ENCODE results near the gene FOCAD. TPM values are rescaled to one million over a fixed set of nuclear protein-coding genes. Genes with fewer than 3 reads are reported as not detected.
"Not testable (repeated sequence)": the region's sequence is repeated elsewhere in the genome, so short reads cannot be mapped to it uniquely, and the experiment has no call there.

The FOCAD gene
- total RNA-seq, 1 donor from 2014 or later = 64.3 TPM

DNA sequence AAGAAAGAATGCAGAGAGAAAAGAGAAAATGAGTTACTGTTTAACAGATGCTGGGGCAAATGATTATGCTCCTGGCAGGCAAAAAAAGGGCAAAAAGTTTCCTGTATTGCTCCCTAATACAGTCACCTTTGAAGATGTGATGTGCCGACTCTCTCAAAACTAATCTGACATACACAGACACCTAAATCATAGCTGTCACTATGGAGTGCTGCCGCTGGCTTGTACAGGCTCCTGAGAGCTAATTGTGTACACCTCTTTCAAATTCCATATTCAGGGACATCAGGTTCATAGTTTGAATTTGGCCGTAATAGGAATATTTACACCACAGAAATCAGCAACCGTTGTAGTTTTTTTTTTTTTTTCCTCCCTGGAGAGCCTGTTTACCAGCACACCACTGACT is 12.4 kb upstream of the FOCAD start:
- no peak for DNase-seq (ENCODE audit: low read depth)

DNA sequence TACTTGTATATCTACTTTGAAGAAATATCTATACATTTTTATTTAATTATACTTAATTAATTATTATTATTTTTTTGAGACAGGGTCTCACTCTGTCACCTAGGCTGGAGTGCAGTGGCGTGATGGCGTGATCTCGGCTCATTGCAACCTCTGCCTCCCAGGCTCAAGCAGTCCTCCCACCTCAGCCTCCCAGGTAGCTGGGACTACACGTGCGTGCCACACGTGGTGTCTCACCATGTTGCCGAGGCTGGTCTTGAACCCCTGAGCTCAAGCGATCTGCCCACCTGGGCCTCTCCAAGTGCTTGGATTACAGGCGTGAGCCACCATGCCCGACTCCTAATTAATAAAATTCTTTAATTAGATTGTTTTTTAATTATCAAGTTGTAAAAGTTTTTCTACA is 10.5 kb upstream of the FOCAD start:
- DNase-seq (ENCODE audit: low read depth) = not testable (repeated sequence)

DNA sequence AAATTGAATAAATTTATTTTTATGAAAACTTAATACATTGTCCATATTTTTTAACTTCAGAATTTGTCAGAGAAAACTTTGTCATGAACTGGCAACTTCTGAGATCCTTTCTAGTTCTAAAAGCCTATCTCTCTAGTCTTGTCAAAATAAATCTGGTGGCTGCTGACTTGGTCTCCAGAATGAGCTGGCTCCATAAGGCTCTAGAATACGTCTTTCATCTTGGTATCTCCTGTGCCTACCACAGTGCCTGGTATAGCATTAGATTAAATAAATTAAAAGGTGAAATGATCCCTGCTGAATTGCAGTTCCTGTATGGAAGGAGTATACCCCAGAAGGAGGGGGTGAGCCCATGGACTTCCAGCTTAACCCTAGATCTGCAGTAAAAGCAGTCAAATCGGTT is 2.6 kb upstream of the FOCAD start:
- DNase-seq (ENCODE audit: low read depth) = no peak

- DNase-seq (ENCODE audit: low read depth) = peak; percentile 53
These were observed 566 bp upstream of the FOCAD start for GRCh38 chr9:20683351-20684034.

DNA sequence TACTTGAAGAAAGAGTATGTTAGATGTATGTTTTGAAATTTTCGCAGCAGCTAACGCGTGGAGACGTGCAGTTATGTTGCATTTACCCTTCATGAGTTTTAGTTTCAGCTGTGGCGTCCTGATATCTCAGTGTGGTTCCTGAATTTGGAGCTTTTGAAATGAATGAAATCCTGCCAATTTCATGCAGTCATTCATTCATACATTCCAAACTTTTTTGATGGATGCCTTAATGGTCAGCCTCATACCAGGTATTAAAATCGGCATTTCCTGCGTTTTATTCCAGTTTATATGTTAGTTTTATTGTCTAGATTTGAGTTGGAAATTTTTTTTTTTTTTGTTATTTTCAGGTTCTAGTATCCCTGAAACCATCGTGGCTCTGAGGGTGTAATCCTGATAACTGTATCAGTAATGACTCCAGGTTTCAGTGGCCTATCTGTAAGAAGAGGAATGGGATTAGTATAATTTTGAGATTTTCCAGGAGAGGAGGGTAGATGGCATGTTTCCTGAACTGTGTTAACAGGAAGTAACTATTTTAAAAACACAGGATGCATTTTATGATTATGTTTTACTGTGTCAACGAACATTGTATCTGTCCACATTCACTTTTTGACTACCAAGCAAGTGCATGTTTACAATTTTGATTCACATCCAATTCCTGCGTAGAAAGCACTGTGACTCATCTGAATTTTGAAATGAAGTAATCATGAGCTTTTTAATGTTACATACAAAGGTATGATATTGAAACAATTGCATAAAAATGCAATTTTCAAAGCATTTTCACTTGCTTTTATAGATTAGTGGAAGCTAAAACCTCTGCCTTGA is 1.0 kb downstream of the FOCAD start:
- peak; percentile 13 for DNase-seq (ENCODE audit: low read depth)

DNA sequence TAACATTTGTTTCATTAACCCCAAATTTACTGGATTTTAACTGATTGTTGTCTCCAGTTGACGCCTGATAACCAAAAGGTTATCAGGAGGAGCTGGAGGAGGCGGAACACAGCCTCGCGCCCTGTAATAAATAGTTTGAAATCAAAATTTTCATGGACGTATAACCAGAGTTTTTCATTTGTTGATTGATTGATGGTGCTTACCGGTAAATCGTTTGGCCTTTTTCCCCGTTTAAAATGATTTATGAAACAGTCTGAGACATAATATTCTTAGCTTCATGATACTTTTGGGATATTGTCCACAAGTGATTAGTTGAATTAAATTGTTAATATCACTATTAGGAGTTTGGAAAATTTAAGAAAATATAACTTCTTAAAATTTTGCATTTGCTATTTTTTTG is 1.7 kb downstream of the FOCAD start:
- DNase-seq (ENCODE audit: low read depth) = no peak

DNA sequence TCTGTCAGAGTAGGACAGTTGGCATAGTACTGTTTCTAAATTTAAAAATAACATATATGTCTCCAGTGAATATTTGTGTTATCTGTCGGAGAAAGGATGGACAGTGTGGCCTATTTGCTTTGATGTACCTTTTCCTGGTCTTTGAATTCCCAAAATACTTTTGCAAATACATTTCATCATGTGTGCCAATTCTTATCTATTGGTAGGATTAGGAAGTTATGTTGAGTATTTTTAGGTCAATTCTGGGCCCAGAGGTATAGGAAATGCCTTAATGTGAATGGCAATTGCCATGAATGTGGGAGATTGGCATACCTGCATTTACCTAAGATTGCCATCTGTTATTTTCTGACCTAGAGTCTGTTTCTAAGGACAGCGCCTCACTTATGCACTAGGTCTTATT is 5.8 kb downstream of the FOCAD start:
- DNase-seq (ENCODE audit: low read depth) = no peak

- no peak for DNase-seq (ENCODE audit: low read depth)
These were observed 8.5 kb downstream of the FOCAD start for GRCh38 chr9:20692554-20692953.

DNA sequence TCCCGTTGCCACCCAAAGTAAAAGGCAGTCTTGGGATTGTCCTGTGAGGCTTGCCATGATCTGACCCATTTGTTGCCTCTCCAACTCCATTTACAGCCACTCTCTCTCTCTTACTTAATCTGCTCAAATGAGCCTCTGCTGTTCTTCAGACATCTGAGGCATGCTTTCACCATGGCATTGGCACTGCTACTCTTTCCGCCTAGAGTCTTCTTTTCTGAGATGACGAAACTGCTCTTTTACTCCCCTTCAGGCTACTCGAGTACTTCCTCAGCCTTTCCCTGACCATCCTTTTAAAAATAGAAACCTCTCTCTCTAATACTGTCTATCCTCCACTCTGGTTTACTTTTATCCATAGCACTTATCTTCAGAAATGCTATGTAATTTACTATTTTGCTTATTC is 9.0 kb downstream of the FOCAD start:
- peak; percentile 7 for DNase-seq (ENCODE audit: low read depth)

DNA sequence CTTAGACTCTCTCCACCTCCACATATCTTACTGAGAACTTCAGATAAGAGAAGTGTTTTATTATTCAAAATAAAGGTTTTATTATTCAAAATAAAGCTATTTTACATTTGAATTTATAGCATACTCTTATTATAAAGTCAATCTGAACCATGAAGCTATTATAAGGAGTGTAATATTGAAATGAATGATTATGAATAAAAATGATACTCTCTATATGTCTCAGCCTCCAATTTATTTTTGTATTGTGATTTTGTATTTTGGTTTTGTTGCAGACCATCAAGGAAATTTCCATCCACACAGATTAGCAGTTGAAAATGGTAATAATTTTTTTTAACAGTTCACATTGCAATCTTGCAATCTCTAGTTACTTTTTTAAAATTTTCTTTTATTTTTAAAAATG is 10.2 kb downstream of the FOCAD start:
- no peak for DNase-seq (ENCODE audit: low read depth)

DNA sequence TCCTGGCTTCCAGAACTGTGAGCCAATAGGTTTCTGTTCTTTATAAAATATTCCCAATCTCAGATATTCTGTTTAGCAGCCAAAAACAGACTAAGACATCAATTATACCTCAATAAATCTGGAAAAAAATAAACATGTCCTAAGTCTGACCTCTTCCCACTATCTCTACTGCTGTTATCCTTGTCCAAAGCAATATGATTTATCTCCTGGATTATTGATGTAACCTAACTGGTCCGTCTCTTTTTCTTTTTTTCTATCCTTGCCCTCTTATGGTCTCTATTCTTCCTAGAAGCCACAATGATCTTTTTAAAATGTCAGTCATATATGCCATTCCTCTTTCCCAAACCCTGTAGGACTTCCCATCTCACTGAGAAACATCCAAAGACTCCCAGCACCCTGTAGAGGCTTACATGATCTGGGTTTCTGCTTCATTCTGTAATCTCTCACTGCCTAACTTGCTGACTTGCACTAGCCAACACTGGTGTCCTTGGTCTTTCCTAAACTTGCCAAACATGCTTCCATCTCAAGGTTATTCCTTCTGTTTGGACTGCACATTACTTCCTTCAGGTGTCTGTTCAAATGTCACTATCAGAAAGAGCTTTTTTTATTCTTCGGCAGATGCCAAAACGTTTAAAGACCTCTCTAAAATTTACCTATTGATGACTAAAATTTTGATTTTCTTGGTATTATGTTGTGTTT is 13.1 kb downstream of the FOCAD start:
- no peak for DNase-seq (ENCODE audit: low read depth)

DNA sequence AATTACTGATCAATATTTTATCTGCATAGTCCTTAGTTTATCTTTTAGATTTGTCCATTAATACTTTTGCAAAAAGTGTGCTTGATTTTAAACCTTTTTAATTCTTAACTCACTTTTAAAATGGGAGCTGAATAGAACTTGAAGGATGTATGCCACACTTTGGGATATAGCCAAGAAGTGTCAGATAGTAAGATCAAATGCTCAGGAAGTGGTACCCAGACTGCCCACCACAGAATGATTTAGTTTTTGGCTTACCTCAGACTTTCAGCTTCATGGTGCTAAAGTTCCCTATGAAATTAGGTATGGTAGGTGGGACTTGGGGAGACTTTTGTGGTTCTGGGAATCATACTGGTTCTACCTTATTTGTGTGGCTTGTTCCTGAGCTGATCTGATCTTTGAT is 14.7 kb downstream of the FOCAD start:
- DNase-seq (ENCODE audit: low read depth) = no peak

- peak; percentile 36 for DNase-seq (ENCODE audit: low read depth)
These were observed 17.0 kb downstream of the FOCAD start for GRCh38 chr9:20701060-20701459.

GRCh38 chr9:20702570-20702969 is 18.5 kb downstream of the FOCAD start:
- no peak for DNase-seq (ENCODE audit: low read depth)

- DNase-seq (ENCODE audit: low read depth) = no peak
These were observed 19.1 kb downstream of the FOCAD start for GRCh38 chr9:20703146-20703545.

DNA sequence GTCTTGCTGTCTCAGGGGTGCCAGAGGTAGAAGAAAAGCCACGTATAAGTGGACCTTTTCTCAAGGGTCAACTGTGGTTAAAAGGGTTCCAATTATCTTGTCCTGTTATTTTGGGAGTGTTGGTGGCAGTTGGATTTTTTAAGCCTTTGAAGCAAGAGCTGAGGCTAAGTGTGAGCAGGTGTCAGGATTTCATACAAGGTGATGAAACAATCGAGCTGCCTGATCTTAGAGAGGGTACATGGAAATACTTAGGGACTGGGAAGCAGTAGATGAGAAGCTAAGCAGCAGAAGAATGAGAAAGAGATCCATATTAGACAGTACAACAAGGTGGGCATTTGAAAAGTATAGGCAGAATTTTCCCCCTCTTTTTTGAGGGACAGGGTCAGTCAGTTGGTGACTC is 23.6 kb downstream of the FOCAD start:
- DNase-seq (ENCODE audit: low read depth) = no peak

- DNase-seq (ENCODE audit: low read depth) = no peak
These were observed 29.1 kb downstream of the FOCAD start for GRCh38 chr9:20713172-20713571.

- DNase-seq (ENCODE audit: low read depth) = no peak
These were observed 30.7 kb downstream of the FOCAD start for GRCh38 chr9:20714442-20715415.

DNA sequence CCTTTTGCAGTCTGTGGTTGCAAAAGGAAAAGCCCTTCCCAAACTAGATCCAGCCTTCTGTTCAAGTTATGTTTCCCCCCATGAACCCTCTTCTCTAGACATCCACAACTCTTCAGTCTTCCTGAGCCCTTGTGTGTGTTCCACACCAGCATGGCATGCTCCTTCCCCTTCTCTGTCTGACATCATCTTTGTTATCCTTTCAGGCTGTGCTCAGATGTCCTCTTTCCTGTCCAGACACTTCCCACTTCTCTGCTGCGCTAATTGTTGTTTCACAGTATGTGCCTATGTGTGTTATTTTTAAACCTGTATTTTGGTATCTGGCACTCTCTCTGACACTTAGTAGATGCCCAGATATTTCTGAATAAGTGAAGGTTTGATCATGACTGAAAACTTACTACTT is 38.2 kb downstream of the FOCAD start:
- no peak for DNase-seq (ENCODE audit: low read depth)

- DNase-seq (ENCODE audit: low read depth) = no peak
These were observed 41.6 kb downstream of the FOCAD start for GRCh38 chr9:20725675-20726074.

DNA sequence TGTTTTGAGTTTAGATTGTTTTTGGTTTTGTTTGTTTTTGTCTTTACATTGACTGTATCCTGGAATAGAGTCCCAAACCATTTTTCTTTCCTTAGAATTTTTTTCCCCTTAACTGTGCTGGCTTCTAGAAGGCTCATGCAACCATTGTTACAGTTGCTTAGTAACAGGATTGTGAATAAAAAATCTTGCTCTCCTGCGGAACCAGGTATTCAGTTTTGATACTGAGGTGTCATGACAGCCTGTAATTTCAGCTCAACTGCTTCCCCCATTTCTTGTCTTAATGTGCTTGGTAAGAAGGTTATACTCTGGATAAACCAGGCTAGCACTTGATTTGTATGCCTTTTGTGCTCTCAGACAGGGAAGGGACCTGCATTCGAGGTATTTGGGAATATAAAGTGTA is 42.1 kb downstream of the FOCAD start:
- no peak for DNase-seq (ENCODE audit: low read depth)
